ENCODE results near the gene AGBL4.

The AGBL4 gene

GRCh38 chr1:48560577-48560976 is 1463.2 kb downstream of the AGBL4 start:
- H3K4me3 Mint-ChIP-seq, result no peak overlapping the region
- no peaks in the 10 kb centered on the region for H3K9me3 Mint-ChIP-seq
- H3K36me3 Mint-ChIP-seq (ENCODE audit: low read depth), result no peaks in the 10 kb centered on the region
- H3K4me1 Mint-ChIP-seq, result peaks cover 17% of the 10 kb centered on the region
- TF ChIP-seq, protein P1, sequence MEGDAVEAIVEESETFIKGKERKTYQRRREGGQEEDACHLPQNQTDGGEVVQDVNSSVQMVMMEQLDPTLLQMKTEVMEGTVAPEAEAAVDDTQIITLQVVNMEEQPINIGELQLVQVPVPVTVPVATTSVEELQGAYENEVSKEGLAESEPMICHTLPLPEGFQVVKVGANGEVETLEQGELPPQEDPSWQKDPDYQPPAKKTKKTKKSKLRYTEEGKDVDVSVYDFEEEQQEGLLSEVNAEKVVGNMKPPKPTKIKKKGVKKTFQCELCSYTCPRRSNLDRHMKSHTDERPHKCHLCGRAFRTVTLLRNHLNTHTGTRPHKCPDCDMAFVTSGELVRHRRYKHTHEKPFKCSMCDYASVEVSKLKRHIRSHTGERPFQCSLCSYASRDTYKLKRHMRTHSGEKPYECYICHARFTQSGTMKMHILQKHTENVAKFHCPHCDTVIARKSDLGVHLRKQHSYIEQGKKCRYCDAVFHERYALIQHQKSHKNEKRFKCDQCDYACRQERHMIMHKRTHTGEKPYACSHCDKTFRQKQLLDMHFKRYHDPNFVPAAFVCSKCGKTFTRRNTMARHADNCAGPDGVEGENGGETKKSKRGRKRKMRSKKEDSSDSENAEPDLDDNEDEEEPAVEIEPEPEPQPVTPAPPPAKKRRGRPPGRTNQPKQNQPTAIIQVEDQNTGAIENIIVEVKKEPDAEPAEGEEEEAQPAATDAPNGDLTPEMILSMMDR (IDR thresholded peaks at IDR 0.05; ENCODE audit: unreplicated experiment in 3 of 3), result no peak
- no peak overlapping the region for H3K27ac Mint-ChIP-seq
- H3K27me3 Mint-ChIP-seq (ENCODE audit: low read depth), result peaks cover 27% of the 10 kb centered on the region

- H3K27me3 Mint-ChIP-seq (ENCODE audit: low read depth), result peaks cover 27% of the 10 kb centered on the region
- H3K4me1 Mint-ChIP-seq, result peaks cover 17% of the 10 kb centered on the region
- no peak overlapping the region for H3K27ac Mint-ChIP-seq
- no peak overlapping the region for H3K4me3 Mint-ChIP-seq
- no peaks in the 10 kb centered on the region for H3K9me3 Mint-ChIP-seq
- TF ChIP-seq, protein P1 (IDR thresholded peaks at IDR 0.05; ENCODE audit: unreplicated experiment in 3 of 3), result no peak
- H3K36me3 Mint-ChIP-seq (ENCODE audit: low read depth), result no peaks in the 10 kb centered on the region
Observed at GRCh38 chr1:48560116-48560515, 1463.6 kb downstream of the AGBL4 start.

DNA sequence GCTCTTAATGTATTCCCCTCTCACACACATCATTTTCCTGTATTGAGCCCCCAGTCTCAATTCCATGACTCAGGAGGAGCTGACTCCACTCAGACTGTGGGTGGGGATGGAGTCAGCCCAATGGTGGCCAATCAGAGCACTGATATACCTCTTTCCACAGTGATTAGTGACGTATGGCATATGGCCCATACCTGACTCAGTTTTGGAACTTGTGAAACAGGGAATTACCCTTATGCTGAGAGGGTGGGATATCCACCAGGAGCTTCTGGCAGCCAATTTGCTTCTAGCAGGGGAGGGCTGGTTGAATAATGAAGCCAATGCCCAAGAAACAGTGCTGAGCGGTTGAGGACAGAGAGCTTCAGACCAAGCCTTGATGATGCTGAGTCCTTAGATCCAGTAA is 1465.4 kb downstream of the AGBL4 start:
- H3K27me3 Mint-ChIP-seq (ENCODE audit: low read depth), result peaks cover 19% of the 10 kb centered on the region
- TF ChIP-seq, protein P1 (IDR thresholded peaks at IDR 0.05; ENCODE audit: unreplicated experiment in 3 of 3), result no peak
- no peak overlapping the region for H3K27ac Mint-ChIP-seq
- peaks cover 13% of the 10 kb centered on the region for H3K4me1 Mint-ChIP-seq
- no peaks in the 10 kb centered on the region for H3K36me3 Mint-ChIP-seq (ENCODE audit: low read depth)
- no peak overlapping the region for H3K4me3 Mint-ChIP-seq
- H3K9me3 Mint-ChIP-seq, result no peaks in the 10 kb centered on the region

- peak overlapping the region in 1 of 3 experiments; percentile 6 for H3K27ac Mint-ChIP-seq
- H3K9me3 Mint-ChIP-seq, result no peaks in the 10 kb centered on the region
- H3K4me1 Mint-ChIP-seq, result peaks cover 19% of the 10 kb centered on the region
- no peaks in the 10 kb centered on the region for H3K36me3 Mint-ChIP-seq (ENCODE audit: low read depth)
- TF ChIP-seq, protein P1 (IDR thresholded peaks at IDR 0.05; ENCODE audit: unreplicated experiment in 3 of 3), result no peak
- no peak overlapping the region for H3K4me3 Mint-ChIP-seq
- peaks cover 16% of the 10 kb centered on the region for H3K27me3 Mint-ChIP-seq (ENCODE audit: low read depth)
Observed at GRCh38 chr1:48556186-48556850, 1467.4 kb downstream of the AGBL4 start.

DNA sequence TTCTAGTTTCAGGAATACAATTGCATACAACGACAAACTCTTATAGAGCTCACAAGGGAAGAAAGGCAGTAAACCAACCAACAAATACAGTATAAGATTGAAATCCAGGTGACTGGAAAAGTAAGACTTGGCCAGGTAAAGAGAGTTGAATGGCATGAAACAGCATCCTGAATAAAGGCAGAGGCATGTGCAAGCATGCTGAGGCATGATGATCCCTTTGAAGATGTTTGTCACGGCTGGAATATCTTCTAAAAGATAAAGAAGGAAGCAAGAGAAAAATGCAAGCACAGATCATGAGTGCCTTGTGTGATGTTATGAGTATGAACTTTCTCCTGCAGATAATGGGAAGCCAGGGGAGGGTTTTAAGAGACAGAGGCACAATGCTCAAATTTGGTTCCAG is 1468.5 kb downstream of the AGBL4 start:
- TF ChIP-seq, protein P1 (IDR thresholded peaks at IDR 0.05; ENCODE audit: unreplicated experiment in 3 of 3), result no peak
- H3K4me1 Mint-ChIP-seq, result peaks cover 19% of the 10 kb centered on the region
- H3K27ac Mint-ChIP-seq, result no peak overlapping the region
- no peak overlapping the region for H3K4me3 Mint-ChIP-seq
- no peaks in the 10 kb centered on the region for H3K9me3 Mint-ChIP-seq
- H3K36me3 Mint-ChIP-seq (ENCODE audit: low read depth), result no peaks in the 10 kb centered on the region
- peaks cover 12% of the 10 kb centered on the region for H3K27me3 Mint-ChIP-seq (ENCODE audit: low read depth)

All from nephron (organoid).